HCT116 (cell line): ENCODE measurements around the gene DPP4.

ENCODE experiments used
- CEBPB ChIP-seq: IDR thresholded peaks from 2 replicates; pipeline ENCODE4 v1.6.1; 2012; ENCODE audit warnings: low read depth
- EZH2 ChIP-seq: fragments of 200-600 bp; sonication (generic); IDR thresholded peaks from 2 replicates; pipeline ENCODE4 v1.6.1; 2017; ENCODE audit warnings: antibody characterized with exemption, mixed run types
- EZH2phosphoT487 ChIP-seq: fragments of 200-600 bp; IDR thresholded peaks from 2 replicates; pipeline ENCODE4 v1.6.1; 2018; ENCODE audit warnings: antibody characterized with exemption, borderline replicate concordance
- POLR2AphosphoS5 ChIP-seq: IDR thresholded peaks from 2 replicates; pipeline ENCODE4 v1.6.1; 2011; ENCODE audit warnings: mild to moderate bottlenecking, low read depth, low read length, moderate library complexity
- ZFX ChIP-seq: fragments of 450-650 bp; IDR thresholded peaks from 2 replicates; pipeline ENCODE4 v1.6.1; 2017
- ZNF274 ChIP-seq: fragments of 200-500 bp; sonication (Bioruptor generic); IDR thresholded peaks from 2 replicates; pipeline ENCODE4 v1.6.1; 2014; ENCODE audit warnings: mild to moderate bottlenecking, low read depth, low read length, inconsistent platforms

GRCh38 chr2:162038725-162039124, 35.3 kb downstream of the DPP4 start:
- TF ChIP-seq POLR2AphosphoS5, result no peak
- TF ChIP-seq CEBPB, result no peak
- no peak for TF ChIP-seq ZFX
- TF ChIP-seq ZNF274, result no peak
- TF ChIP-seq EZH2phosphoT487, result no peak
- TF ChIP-seq EZH2, result no peak
